OCI-LY1 (cell line): ENCODE measurements around the gene PTRHD1.

Experiments used
- H2AFZ ChIP-seq: fragments of 200-600 bp; sonication (generic), shearing (Covaris generic); 2 replicates; pipeline ENCODE4 v1.6.0; 2014; ENCODE audit warnings: antibody characterized with exemption, mild to moderate bottlenecking, low read length
- H3F3A ChIP-seq: fragments of 200-600 bp; sonication (generic), shearing (Covaris generic); 2 replicates; pipeline ENCODE4 v1.6.0; 2014; ENCODE audit warnings: mild to moderate bottlenecking, antibody characterized with exemption, low read length, moderate library complexity; ENCODE audit not compliant: insufficient read depth
- H3K27ac ChIP-seq: fragments of 200-600 bp; sonication (generic); 2 replicates; pipeline ENCODE4 v1.5.1; 2014; ENCODE audit warnings: low read length, mixed run types, mild to moderate bottlenecking, low read depth; ENCODE audit not compliant: poor library complexity, severe bottlenecking
- H3K27me3 ChIP-seq: fragments of 200-600 bp; sonication (generic); 2 replicates; pipeline ENCODE4 v1.6.0; 2014; ENCODE audit warnings: antibody characterized with exemption, mild to moderate bottlenecking, low read length, moderate library complexity; ENCODE audit not compliant: insufficient read depth
- H3K36me3 ChIP-seq: fragments of 200-600 bp; sonication (generic); 2 replicates; pipeline ENCODE4 v1.6.1; 2014; ENCODE audit warnings: mild to moderate bottlenecking, antibody characterized with exemption, low read length, moderate library complexity, mixed read lengths; ENCODE audit not compliant: insufficient read depth
- H3K4me1 ChIP-seq: fragments of 200-600 bp; sonication (generic); 2 replicates; pipeline ENCODE4 v1.5.1; 2014; ENCODE audit warnings: mild to moderate bottlenecking, low read length, moderate library complexity; ENCODE audit not compliant: insufficient read depth, severe bottlenecking
- H3K4me2 ChIP-seq: fragments of 200-600 bp; sonication (generic), shearing (Covaris generic); 2 replicates; pipeline ENCODE4 v1.6.1; 2014; ENCODE audit warnings: low read length
- H3K4me3 ChIP-seq: fragments of 200-600 bp; sonication (generic); 2 replicates; pipeline ENCODE4 v1.5.1; 2014; ENCODE audit warnings: low read length, low read depth, mild to moderate bottlenecking, mixed read lengths; ENCODE audit not compliant: poor library complexity, severe bottlenecking
- H3K79me2 ChIP-seq: fragments of 200-600 bp; shearing (Covaris generic); 2 replicates; pipeline ENCODE4 v1.6.1; 2016; ENCODE audit warnings: mixed run types, low read length, mixed read lengths; ENCODE audit not compliant: insufficient read depth
- H3K9ac ChIP-seq: fragments of 200-600 bp; sonication (generic), shearing (Covaris generic); 2 replicates; pipeline ENCODE4 v1.6.1; 2014; ENCODE audit warnings: mild to moderate bottlenecking, low read length, mixed read lengths
- H3K9me2 ChIP-seq: fragments of 200-600 bp; sonication (generic), shearing (Covaris generic); 2 replicates; pipeline ENCODE4 v1.6.1; 2014; ENCODE audit warnings: low read depth, mild to moderate bottlenecking, low read length, mixed read lengths
- H3K9me3 ChIP-seq: fragments of 200-600 bp; shearing (Covaris generic); 2 replicates; pipeline ENCODE4 v1.6.1; 2014; ENCODE audit warnings: low read length, mixed read lengths
- H4K20me1 ChIP-seq: fragments of 200-600 bp; sonication (generic), shearing (Covaris generic); 2 replicates; pipeline ENCODE4 v1.6.0; 2016; ENCODE audit warnings: mild to moderate bottlenecking, low read length; ENCODE audit not compliant: insufficient read depth
- EZH2 ChIP-seq: fragments of 200-600 bp; sonication (generic), shearing (Covaris generic); IDR thresholded peaks from 2 replicates; pipeline ENCODE4 v1.8.0; 2017; ENCODE audit warnings: borderline replicate concordance, mixed run types, mild to moderate bottlenecking, antibody characterized with exemption, low read length, moderate library complexity, mixed read lengths
- TF ChIP-seq, protein P1 (sequence below): fragments of 200-600 bp; sonication (generic), shearing (Covaris generic); IDR thresholded peaks from 2 replicates; pipeline ENCODE4 v1.5.1; 2017; ENCODE audit warnings: mild to moderate bottlenecking, antibody characterized with exemption, low read length, moderate library complexity, mixed read lengths

The PTRHD1 gene

DNA sequence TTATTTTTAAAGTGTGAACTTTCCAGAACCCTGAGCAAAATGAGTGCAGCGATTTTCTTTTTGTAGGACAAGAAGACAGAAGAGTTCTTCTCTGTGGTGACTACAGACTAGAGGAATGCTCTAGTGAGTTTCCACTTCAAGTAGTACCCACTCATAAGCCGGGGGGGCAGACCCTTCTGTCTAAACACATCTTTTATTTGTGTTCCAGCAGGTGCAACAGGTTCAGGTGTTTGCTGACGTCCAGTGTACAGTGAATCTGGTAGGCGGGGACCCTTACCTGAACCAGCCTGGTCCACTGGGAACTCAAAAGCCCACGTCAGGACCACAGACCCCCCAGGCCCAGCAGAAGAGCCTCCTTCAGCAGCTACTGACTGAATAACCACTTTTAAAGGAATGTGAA, 25.2 kb downstream of the PTRHD1 start:
- TF ChIP-seq EZH2, result no peak
- no peak overlapping the region for H3K9ac ChIP-seq
- no peaks in the 10 kb centered on the region for H4K20me1 ChIP-seq
- peaks cover 3% of the 10 kb centered on the region; the same call in 1 of the 2 replicates for H3K36me3 ChIP-seq
- H3F3A ChIP-seq, result no peaks in the 10 kb centered on the region
- no peaks in the 10 kb centered on the region for H3K9me2 ChIP-seq
- no peak overlapping the region for H3K27ac ChIP-seq
- H3K9me3 ChIP-seq, result no peaks in the 10 kb centered on the region
- no peaks in the 10 kb centered on the region for H3K79me2 ChIP-seq
- H3K4me3 ChIP-seq, result no peak overlapping the region
- no peak overlapping the region for H2AFZ ChIP-seq
- no peaks in the 10 kb centered on the region for H3K27me3 ChIP-seq
- no peaks in the 10 kb centered on the region for H3K4me1 ChIP-seq
- H3K4me2 ChIP-seq, result no peak overlapping the region

DNA sequence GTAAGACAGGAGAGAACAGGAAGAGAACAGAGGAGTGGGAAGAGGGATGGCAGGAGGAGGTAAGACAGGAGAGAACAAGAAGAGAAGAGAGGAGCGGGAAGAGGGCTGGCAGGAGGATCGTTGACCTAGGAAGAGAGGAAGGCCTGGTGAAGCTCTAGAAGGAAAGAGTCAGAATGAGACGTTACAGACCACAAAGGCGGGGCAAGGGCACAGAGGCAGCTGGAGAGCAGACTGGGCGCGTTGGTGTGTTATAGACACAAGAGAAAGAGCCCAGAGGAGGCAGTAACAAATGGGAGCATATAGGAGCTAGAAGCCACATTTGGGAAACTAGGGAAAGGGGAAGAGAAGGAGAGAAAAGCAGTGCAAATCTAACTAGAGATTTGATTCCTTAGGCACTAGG, 26.6 kb downstream of the PTRHD1 start:
- H3K27ac ChIP-seq, result no peak overlapping the region
- no peaks in the 10 kb centered on the region for H3F3A ChIP-seq
- peaks cover 9% of the 10 kb centered on the region; the same call in 1 of the 2 replicates for H3K36me3 ChIP-seq
- no peaks in the 10 kb centered on the region for H3K9me3 ChIP-seq
- no peaks in the 10 kb centered on the region for H3K79me2 ChIP-seq
- H3K4me1 ChIP-seq, result no peaks in the 10 kb centered on the region
- H3K9me2 ChIP-seq, result no peaks in the 10 kb centered on the region
- no peak overlapping the region for H3K4me3 ChIP-seq
- no peaks in the 10 kb centered on the region for H3K27me3 ChIP-seq
- no peak overlapping the region for H2AFZ ChIP-seq
- no peak overlapping the region for H3K9ac ChIP-seq
- no peak overlapping the region for H3K4me2 ChIP-seq
- H4K20me1 ChIP-seq, result no peaks in the 10 kb centered on the region
- no peak for TF ChIP-seq EZH2
- TF ChIP-seq, protein P1, sequence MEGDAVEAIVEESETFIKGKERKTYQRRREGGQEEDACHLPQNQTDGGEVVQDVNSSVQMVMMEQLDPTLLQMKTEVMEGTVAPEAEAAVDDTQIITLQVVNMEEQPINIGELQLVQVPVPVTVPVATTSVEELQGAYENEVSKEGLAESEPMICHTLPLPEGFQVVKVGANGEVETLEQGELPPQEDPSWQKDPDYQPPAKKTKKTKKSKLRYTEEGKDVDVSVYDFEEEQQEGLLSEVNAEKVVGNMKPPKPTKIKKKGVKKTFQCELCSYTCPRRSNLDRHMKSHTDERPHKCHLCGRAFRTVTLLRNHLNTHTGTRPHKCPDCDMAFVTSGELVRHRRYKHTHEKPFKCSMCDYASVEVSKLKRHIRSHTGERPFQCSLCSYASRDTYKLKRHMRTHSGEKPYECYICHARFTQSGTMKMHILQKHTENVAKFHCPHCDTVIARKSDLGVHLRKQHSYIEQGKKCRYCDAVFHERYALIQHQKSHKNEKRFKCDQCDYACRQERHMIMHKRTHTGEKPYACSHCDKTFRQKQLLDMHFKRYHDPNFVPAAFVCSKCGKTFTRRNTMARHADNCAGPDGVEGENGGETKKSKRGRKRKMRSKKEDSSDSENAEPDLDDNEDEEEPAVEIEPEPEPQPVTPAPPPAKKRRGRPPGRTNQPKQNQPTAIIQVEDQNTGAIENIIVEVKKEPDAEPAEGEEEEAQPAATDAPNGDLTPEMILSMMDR, result no peak

DNA sequence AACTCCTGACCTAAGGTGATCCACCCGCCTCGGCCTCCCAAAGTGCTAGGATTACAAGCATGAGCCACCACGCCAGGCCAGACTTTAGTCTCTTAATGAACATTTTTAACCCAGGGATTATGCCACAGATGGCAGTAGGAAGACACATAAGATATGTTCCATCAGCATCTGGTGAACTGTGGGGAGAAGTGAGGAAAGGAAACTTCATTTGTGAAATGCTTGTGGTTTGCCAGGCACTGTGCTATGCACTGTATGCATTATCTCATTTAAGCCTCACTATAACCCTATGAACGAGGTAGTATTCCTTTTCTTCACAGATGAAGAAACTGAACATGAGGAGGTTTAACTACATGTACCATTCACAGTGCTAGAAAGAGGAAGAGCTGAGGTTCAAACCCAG, 29.3 kb downstream of the PTRHD1 start:
- Histone ChIP-seq H3K9ac (no peak overlapping the region), H3K9me3 (no peaks in the 10 kb centered on the region), H3K79me2 (no peaks in the 10 kb centered on the region), H3K36me3 (peaks cover 12% of the 10 kb centered on the region; the same call in 1 of the 2 replicates), H3K9me2 (no peaks in the 10 kb centered on the region), H3K27ac (no peak overlapping the region), H3K4me2 (no peak overlapping the region), H2AFZ (no peak overlapping the region), H3K27me3 (no peaks in the 10 kb centered on the region), H3K4me3 (no peak overlapping the region), H4K20me1 (no peaks in the 10 kb centered on the region), H3F3A (no peaks in the 10 kb centered on the region), H3K4me1 (no peaks in the 10 kb centered on the region)
- TF ChIP-seq, protein P1, result no peak

DNA sequence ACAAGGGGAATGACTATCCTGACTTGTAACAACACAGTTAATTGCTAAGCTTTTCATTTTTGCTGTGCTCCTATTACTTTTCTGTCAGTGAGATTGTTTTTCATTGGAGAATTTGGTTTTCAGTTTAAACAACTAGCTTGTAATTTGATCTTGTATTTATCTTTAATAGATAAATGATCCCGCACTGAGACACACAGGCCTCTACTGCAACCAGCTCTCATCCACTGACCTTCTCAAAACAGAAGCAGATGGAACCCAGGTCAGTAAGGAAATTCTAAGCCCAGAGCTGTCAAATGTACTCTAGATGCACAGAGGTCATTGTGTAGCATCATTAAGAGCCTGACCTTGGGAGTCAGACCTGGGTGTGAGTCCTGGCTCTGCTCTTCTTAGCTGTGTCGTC, 30.7 kb downstream of the PTRHD1 start:
- Histone ChIP-seq H3K4me2 (no peak overlapping the region), H2AFZ (no peak overlapping the region), H3K4me3 (no peak overlapping the region), H3F3A (no peaks in the 10 kb centered on the region), H3K27ac (no peak overlapping the region), H4K20me1 (no peaks in the 10 kb centered on the region), H3K9ac (no peak overlapping the region), H3K36me3 (peaks cover 21% of the 10 kb centered on the region; the same call in 1 of the 2 replicates), H3K27me3 (no peaks in the 10 kb centered on the region), H3K9me2 (no peaks in the 10 kb centered on the region), H3K79me2 (no peaks in the 10 kb centered on the region), H3K9me3 (no peaks in the 10 kb centered on the region), H3K4me1 (no peaks in the 10 kb centered on the region)
- TF ChIP-seq, protein P1, result no peak
- no peak for TF ChIP-seq EZH2
